ENCODE data around the gene NOTCH4.
"Not testable (repeated sequence)": the region's sequence is repeated elsewhere in the genome, so short reads cannot be mapped to it uniquely, and the experiment has no call there.

NOTCH4 gene

GRCh38 chr6:32252331-32253009 is 28.6 kb upstream of the NOTCH4 start:
- TF ChIP-seq CTCF (IDR thresholded peaks at IDR 0.05; ENCODE audit: low read depth, low read length), result no peak
- no peak overlapping the region for H3K4me3 ChIP-seq (ENCODE audit: low read depth, low read length)

- H3K4me3 ChIP-seq (ENCODE audit: low read depth, low read length), result no peak overlapping the region
- no peak for TF ChIP-seq CTCF (IDR thresholded peaks at IDR 0.05; ENCODE audit: low read depth, low read length)
These were observed 25.4 kb upstream of the NOTCH4 start for GRCh38 chr6:32249262-32249661.

GRCh38 chr6:32247401-32247800 is 23.5 kb upstream of the NOTCH4 start:
- TF ChIP-seq CTCF (IDR thresholded peaks at IDR 0.05; ENCODE audit: low read depth, low read length), result no peak
- no peak overlapping the region for H3K4me3 ChIP-seq (ENCODE audit: low read depth, low read length)

- no peak overlapping the region for H3K4me3 ChIP-seq (ENCODE audit: low read depth, low read length)
- peak; percentile 80 for TF ChIP-seq CTCF (IDR thresholded peaks at IDR 0.05; ENCODE audit: low read depth, low read length)
These were observed 21.1 kb upstream of the NOTCH4 start for GRCh38 chr6:32244946-32245398.

GRCh38 chr6:32244270-32244669 is 20.4 kb upstream of the NOTCH4 start:
- TF ChIP-seq CTCF (IDR thresholded peaks at IDR 0.05; ENCODE audit: low read depth, low read length), result no peak
- H3K4me3 ChIP-seq (ENCODE audit: low read depth, low read length), result no peak overlapping the region

- H3K4me3 ChIP-seq (ENCODE audit: low read depth, low read length), result not testable (repeated sequence)
These were observed 18.5 kb upstream of the NOTCH4 start for GRCh38 chr6:32242318-32242813.

- no peak for TF ChIP-seq CTCF (IDR thresholded peaks at IDR 0.05; ENCODE audit: low read depth, low read length)
- H3K4me3 ChIP-seq (ENCODE audit: low read depth, low read length), result no peak overlapping the region
These were observed 16.8 kb upstream of the NOTCH4 start for GRCh38 chr6:32240686-32241085.

GRCh38 chr6:32239462-32239861 is 15.6 kb upstream of the NOTCH4 start:
- no peak overlapping the region for H3K4me3 ChIP-seq (ENCODE audit: low read depth, low read length)
- no peak for TF ChIP-seq CTCF (IDR thresholded peaks at IDR 0.05; ENCODE audit: low read depth, low read length)

Measured in WI38 (cell line).